Activated CD8-positive, alpha-beta memory T cell treated with anti-CD3 and anti-CD28 coated beads, Interleukin-2, amount 50 U/mL, for 1 hour (primary cell): Measurements from ENCODE around the gene SPINK1.
"Not testable (repeated sequence)": the region's sequence is repeated elsewhere in the genome, so short reads cannot be mapped to it uniquely, and the experiment has no call there.

Experiments used
- DNase-seq: peaks from one replicate; pipeline ENCODE4 v3.0.0-alpha.2; 2020; ENCODE audit errors: extremely low read depth

SPINK1 gene

DNA sequence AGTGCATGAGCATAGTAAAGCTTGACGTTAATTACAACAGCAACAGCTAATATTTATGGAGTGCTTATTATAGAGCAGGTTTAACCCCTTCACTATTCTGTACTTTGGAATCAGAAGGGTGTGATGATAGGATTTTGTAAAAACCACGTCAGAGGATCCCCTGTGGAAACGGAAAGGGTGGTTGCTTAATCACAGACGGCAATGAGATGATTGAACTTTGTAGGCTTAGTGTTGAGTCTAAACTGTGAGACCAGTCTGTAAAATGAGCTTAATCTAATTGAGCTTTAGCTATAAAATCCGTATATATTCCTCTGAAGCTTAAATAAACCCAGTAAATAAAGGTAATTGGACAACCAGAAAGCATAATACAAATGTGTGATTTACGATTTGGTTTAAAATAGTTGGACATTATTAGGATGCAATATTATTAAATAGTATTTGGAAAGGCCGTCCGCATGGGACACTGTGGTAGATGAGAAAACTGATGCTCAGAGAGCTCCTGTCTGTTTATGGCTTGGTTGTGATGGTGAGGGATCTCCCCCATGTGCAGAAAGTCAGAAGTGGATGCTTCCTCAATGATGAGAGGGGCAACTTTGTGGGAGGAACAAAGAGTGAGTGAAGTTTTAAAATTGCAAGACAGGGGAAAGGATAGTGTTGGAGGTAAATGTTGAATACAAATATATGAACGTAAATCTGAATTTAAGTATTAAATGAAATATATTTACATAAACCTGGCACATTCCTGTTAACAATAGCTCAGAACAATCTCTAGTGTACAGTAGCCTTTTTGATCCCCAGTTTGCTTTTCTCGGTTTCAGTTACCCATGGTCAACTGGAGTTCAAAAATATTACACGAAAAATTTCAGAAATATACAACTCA, 23.7 kb upstream of the SPINK1 start:
- no peak for DNase-seq

DNA sequence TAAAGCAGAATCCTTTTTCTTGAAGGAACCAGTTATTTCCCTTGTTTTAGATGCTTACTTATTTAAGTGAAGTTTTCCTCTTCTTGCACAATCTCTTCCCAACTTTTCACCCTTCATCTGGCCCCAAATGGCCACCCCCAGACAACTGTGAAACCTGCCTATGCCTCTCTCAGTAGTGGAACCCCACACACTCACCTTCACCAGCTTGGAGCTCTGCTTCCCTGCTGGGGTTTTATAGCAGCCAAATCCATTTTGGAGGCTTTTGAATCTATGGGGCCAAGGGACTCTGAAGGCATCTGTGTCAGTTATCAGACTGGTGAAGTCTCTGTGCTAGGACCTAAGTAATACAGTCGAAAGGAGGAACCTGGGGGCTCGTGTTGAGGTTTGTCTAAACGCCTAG, 22.9 kb upstream of the SPINK1 start:
- no peak for DNase-seq

DNA sequence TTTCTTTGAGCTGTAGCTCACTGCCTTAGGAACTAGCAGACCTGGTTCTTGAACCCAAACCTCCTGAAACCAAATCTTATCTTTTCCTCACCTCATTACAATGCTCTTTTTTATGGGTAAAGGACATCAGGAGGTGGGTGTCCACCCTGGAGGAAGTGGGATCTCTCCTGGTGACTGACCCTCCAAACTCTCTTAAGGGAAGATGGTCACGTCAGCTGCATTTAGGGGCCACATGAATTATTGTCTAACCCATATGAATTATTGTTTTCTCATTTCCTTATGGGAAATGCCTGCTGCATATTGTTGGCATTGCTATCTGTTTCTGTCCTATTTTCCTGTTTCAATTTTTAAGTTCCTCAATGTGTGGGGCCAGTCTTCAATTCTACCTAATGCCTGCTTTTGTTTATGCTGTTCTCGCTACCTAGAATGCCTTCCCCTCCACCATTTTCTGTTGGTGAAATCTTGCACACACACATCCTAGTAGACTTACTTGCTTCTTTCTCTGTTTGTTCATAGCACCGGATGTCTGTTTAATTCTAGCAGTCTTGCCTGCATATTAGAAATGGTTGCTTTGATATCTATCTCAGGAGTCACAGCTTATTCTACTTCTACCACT, 22.0 kb upstream of the SPINK1 start:
- DNase-seq = no peak

DNA sequence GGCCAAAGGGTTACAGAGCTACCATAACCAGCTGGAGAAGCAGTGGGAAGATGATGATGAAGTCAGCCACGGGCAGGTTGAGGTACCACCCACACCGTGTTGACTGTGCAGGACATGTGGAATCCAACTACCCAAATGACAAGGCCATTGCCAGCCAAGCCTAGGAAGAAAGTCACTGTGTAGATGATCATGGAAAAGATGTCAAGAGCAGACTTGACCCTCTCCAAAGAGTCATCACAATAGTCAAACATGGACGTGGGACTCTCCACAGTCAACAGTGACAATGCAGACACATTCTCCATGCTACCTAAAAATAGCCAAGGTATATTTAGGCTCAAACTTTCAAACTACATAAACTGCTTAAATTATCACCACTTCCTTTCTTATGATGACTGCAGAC, 20.9 kb upstream of the SPINK1 start:
- no peak for DNase-seq

DNA sequence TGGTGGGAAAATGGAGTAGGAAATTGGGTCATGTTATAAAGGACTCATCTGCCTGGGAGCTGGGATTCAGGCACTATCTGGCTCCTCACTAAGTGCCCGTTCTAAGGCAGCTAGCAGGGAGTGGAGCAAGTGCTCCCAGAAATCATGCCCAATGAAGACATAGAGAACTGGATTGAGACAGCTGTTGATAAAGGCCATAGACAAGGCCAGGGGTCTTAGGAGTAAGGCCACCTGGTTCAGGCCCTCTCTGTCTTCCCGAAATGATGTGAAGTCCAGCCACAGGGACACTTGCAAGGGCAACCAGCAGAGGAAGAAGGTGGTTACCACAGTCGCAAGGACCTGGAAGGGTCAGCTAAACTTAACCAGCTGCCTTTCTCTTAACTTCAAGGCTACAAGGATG, 20.1 kb upstream of the SPINK1 start:
- no peak for DNase-seq

DNA sequence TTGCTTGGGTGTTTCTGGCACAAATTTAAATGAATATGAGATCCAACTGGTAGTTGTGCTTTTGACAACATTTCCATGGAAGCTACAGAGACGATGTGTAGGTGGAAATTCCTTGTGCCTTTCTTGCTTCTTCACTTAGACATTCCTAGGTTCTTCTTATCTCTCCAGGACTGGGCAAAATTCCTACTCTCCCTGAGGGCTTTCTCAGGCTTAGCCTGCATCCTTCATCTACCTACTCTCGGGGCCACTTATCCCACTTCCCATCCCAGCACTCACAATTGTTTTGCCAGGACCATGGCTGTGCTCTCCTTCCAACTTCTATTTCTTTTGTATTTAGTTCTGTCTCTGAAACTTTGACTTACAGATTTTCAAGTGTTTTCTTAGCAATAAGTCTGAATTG, 17.8 kb upstream of the SPINK1 start:
- no peak for DNase-seq

DNA sequence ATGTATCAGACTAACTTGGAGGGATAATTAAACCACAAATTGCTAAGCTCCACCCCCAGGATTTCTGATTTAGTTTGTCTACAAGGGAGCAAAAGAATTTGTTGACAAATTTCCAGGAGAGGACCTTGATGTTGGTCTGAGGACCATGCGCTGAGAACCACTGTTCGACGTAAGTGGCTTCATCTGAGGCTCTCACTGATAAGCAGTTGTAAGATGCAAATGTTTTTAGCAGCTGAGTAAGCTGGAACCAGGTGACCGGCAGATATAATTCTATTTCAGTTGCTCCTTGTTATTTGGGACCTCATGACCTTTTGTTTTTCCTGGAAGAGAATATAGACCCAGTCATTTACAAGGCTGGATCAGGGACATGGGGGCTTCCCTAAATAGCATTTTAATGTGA, 14.1 kb upstream of the SPINK1 start:
- no peak for DNase-seq

DNA sequence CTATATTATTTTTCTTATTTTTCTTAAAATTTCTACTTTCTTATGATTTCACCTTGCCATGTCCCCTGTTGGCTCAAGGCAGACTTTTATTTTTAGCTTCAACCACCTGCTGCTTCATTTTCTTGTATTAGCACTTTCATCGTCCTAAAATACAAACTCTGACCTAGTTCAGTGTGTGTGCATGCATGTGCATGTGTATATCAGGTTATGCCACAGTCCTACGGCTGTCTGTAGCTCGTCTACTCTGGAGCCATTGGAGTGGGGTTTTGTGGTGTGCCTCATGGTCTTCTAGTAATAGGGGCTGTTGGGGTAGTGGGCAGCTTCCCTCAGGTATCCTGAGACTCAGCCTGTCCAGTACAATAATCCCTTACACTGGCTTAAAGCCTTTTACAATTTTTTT, 13.4 kb upstream of the SPINK1 start:
- DNase-seq = no peak

DNA sequence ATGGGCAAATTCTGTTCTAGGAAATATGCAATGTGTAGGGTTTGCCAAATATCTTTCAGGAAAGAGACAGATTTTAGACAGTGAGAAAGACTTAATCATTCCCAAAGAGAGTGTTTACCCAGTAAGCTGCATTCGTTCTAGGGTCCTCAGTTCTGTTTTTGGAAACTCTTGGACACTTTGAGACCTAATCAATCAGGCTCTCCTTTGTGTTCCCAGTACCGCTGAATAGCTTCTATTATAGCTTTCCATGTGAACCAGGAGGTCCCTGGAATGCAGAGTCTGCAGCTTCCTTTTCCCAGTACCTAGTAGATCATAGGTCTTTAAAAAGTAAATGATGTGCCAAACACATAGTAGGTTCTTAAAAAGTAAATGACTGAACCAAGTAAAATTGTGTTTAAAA, 11.4 kb upstream of the SPINK1 start:
- no peak for DNase-seq

DNA sequence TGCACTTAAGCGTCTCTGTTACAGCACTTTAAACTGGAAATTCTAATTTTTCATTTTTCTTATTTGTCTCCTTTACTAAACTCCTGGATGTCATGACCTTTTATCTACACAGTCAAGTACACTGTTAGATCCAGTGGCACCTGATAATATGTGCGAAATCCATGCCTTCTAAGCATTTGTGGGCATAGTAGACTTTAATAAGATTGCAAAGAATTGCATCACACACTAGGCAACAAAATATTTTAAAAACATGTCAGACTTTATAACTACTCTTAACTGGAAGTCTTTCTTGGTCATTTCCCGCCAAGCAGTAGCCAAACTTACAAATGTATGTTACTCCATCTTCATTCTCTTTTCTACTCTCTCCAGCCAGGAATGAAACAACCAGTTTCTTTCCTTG, 5.0 kb upstream of the SPINK1 start:
- DNase-seq = no peak

DNA sequence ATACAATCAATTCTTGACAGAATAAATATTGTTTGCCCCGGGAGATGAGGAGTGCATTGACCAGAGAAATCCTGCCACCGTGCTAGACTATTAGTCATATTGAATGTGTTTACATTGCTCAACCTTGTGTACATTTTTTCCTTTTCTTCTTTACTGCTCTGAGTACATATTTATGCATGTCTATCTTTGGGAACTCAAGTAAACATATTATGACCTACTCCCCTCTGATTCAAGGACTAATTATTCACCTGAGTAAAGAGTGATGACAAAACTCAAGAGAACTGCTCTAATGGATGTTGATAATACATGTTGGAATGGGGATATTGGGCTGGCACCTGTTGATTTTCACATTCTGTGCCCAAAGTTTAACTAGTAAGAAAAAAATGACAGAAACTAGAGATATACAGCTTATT, 3.9 kb upstream of the SPINK1 start:
- DNase-seq = no peak

DNA sequence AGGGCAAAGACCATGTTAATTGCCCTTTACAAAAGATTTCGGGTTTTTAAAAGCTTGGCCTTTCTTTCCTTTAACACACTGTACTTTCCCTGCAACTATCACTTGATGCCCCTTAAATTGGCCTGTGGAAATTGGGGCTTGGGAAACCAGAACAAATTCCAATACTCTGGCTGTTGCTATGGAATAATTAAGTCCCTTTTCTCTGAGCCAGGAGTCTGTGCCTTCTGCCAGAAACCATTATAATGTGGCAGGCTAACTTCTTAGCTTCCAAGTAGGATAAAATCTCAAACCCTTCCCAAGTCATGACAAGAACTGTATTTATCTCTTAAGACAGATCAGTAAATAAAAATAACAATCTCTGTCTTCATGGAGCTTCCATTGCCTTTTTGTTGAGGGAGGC, 1.1 kb upstream of the SPINK1 start:
- DNase-seq = no peak

DNA sequence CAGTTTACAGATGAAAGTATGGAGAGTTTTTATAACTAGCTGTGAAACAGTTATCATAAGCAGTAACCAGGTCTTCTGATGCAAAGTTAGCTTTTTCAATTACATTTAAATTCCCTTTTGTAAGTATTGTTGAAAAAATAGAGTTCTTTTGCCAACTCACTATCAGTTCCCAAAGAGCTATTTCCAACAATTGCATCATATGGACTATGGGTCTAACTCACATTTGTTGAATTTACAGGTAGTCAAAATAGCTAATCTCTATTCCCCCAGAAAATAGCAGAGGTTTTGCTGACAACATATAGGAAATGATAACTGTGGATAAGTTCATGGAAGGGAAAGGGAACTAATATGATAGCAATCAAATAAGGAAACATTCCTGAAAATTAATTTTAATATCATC, 1.4 kb downstream of the SPINK1 start:
- no peak for DNase-seq

DNA sequence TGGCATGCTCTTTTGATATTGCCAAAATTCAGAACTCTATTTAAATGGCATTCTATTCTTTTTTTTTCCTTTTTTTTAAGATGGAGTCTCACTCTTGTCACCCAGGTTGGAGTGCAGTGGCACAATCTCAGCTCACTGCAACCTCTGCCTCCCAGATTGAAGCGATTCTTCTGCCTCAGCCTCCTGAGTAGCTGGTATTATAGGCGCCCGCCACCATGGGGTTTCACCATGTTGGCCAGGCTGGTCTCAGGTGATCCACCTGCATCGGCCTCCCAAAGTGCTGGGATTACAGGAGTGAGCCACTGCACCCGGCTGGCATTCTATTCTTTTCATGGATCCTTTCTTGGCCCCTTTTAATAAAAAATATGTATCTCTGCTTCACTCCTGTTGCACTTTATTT, 4.5 kb downstream of the SPINK1 start:
- not testable (repeated sequence) for DNase-seq

DNA sequence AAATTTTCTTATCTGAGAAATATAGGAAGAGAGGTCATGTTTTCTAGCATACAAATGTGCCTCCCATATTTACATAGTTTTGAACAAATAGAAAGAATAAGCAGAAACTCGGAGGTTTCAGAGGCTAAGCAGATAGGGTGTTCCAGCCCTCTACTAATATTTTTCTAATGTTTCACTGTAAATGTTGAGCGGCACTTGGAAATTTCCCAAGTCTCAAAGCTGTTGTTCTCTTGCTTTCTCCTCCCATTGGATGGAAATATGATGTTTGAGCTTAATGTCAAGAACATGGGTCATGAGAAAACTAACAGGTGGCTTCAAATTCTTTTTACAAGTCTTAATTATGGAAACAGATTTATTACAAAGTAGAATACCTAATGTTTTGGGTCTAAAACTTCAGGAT, 5.1 kb downstream of the SPINK1 start:
- DNase-seq = no peak

DNA sequence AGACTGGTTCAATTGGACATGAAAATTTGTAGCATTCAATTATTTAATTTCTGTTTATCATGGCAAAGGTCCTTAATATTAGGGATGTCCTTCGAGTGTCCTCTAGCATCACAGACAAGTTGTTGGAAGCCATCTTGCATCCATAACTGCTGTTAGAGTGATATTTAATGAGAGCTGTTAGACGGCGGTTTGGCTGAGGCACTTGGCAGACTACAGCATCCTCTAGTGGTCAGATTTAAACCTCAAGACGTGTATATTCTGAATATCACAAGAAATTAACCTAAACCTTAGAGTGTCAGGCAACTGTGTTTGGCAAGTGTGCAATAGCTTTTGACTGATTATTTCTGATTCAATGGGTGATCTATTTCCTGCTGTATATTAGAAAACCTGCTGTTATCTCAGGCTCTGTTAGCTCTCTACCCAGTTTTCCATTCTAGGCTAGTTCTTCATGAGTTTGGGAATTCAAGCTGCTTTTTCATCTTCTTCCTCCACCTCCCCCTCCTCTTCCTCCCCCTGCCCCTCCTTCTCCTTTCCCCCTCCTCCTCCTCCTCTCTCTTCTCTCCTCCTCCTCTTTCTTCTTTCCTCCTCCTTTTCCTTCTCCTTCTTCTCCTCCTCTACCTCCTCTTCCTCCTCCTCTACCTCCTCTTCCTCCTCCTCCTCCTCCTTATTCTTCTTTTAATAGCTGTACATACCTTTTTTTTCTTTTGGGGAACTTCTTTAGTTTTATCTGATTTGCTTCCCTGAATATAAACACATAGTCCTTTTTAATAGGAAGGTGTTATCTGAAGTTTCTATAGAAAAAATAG, 8.6 kb downstream of the SPINK1 start:
- DNase-seq = peak; percentile 7

DNA sequence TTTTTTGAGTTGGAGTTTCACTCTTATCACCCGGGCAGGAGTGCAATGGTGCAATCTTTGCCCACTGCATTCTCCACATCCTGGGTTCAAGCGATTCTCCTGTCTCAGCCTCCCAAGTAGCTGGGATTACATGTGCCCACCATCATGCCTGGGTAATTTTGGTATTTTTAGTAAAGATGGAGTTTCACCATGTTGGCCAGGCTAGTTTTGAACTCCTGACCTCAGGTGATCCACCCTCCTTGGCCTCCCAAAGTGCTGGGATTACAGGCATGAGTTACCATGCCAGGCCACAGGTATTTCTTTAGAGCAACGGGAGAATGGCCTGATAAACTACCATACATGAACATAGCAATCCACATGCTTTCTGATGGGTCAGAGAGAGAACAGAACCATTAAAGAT, 9.2 kb downstream of the SPINK1 start:
- not testable (repeated sequence) for DNase-seq

DNA sequence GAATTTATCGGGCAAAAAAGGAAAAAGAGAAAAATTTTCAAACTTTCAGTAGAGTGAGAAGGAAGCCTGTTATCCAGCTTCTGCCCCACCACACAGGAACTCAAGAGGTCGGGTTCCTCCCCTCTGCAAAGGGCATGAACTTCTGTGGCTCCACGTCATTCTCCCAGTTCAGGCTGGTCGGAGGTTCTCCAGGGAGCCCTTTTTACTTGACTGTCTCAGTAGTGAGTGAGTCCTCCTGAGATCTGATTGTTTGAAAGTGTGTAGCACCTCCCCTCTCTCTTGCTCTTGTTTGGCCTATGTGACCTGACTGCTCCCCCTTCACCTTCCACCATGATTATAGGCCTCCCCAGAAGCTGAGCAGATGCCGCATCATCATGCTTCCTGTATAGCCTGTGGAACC, 9.7 kb downstream of the SPINK1 start:
- no peak for DNase-seq

DNA sequence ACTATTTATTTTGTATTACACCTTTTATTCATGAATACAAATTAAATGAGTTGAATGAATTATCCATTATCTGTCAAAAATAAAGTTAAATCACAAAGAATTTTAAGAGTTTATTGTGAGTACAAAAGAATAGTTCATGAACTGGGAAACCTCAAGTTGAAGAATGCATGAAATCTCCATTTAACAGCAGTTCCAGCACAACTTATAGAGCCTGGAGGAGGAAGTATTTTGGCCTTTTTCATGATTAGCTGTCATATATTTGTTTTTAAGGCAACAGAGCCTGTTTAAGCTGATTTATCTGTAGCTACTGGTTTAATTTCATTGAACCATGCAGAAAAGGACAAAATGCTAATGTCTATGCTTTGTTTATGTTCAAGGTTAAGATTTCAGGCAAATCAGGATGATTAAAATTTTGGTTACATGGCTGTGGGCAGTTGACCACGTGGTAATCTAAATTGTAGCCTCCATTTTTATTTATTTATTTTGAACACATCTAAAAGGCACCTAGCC, 12.2 kb downstream of the SPINK1 start:
- DNase-seq = no peak

DNA sequence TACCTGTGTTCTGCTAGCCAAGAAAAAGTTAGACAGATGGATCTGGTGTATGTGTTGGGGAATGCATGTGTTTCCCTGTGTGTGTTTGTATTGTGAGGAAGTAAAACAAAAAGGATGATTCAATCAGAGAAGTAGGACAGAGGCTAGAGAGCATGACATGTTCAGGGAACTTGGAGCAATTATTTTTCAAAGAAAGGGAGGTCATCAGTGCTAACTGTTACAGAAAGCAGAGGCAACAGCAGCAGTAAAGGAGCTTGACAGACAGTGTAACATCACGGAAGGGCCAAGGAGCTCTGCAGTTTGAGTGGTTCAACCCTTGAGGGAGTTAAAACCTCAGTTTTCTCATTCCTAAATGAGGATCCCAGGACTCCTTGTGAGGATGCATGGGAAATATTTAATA, 13.2 kb downstream of the SPINK1 start:
- DNase-seq = no peak

DNA sequence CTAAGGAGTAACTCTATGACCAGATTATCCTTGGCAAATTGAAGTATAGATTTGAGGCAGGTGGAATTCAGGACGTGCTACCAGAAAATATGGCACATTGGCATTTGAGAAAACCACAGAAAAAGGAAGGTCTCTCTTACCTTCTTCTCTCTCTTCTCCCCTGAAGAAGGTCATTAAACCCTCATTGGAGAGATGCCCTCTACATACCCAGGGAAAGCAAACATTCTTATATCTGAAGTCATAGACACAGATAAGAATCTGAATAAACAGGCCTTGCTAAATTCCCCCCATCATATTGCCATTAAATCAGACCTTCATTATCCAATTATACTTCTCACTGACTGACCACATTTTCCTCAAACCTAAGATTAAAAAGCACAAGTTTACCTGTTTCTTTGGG, 17.8 kb downstream of the SPINK1 start:
- DNase-seq = no peak

DNA sequence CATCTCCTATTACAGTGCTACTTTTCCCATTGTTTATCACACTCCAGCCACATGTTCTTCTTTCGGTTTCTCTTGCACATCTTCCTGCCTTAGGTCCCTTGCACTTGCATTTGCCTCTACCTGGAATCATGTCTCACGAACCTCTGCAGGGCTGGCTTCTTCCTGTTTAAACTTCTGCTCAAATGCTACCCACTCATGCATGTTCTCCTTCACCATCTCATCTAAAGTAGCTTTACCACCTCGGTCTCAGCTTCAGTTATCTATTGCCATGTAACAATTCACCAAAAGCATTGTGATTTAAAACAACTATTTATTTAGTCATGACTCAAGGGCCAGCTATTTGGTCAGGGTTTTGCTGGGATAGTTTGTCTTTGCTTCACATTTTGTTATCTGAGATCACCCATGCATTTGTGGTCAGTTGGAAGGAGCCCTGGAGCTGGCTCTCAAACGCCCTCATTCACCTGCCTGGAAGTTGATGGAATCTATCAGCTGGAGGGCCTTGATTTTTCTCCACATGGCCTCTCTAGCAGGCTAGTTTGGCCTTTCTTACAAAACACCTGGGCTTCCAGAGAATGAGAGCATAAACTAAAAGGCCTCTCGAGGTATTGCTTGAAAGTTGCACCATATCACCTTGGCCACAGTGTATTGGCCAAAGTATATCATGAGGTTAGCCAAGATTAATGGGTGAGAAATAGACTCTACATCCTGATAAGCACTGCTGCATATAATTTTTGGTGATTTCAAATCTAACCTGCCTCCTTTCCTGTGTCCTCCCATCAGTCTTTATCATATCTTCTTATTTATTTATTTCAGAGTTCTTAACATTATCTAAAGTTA, 21.4 kb downstream of the SPINK1 start:
- no peak for DNase-seq
